Stomach (tissue), 9 donors: ENCODE data around the gene WASL. TPM values are rescaled to one million over a fixed set of nuclear protein-coding genes. Genes with fewer than 3 reads are reported as not detected.

ENCODE experiments used
- DNase-seq, 2 donors: peaks; one replicate each; pipeline versions ENCODE4 v3.0.0 to v3.0.0-alpha.2; 2013 to 2019
- H3K27ac ChIP-seq, 5 donors: fragments of 200-600 bp in 4 of 5; sonication (generic) in 4 of 5; one replicate each; pipeline ENCODE4 v1.5.1; 2013 to 2019; ENCODE audit warnings: mild to moderate bottlenecking in 1 of 5, moderate library complexity in 1 of 5
- H3K27me3 ChIP-seq, 3 donors: fragments of 200-600 bp; sonication (generic); one replicate each; pipeline ENCODE4 v1.5.1; 2017 to 2019; ENCODE audit warnings: mixed run types in 1 of 3
- H3K36me3 ChIP-seq, 4 donors: fragments of 200-600 bp; sonication (generic); 1 replicate in 3 of 4; 2 replicates in 1 of 4; pipeline ENCODE4 v1.5.1; 2016 to 2019
- H3K4me1 ChIP-seq, 4 donors: fragments of 200-600 bp; sonication (generic); one replicate each; pipeline ENCODE4 v1.5.1; 2016 to 2019
- H3K4me3 ChIP-seq, 4 donors: fragments of 200-600 bp; sonication (generic) in 3 of 4; one replicate each; pipeline ENCODE4 v1.5.1; 2016 to 2019; ENCODE audit warnings: mild to moderate bottlenecking in 1 of 4
- H3K9me3 ChIP-seq, 4 donors: fragments of 200-600 bp; sonication (generic); one replicate each; pipeline ENCODE4 v1.5.1; 2016 to 2019
- EP300 ChIP-seq: sonication (generic); formaldehyde crosslinking; IDR thresholded peaks from one replicate; pipeline ENCODE4 v1.6.1; 2017; ENCODE audit warnings: antibody characterized with exemption
- POLR2A ChIP-seq, 4 donors: fragments of 450-650 bp; IDR thresholded peaks; one replicate each; pipeline ENCODE4 v1.6.1; 2016; ENCODE audit warnings: antibody characterized with exemption in 4 of 4, control low read depth in 2 of 4, mild to moderate bottlenecking in 1 of 4, moderate library complexity in 1 of 4
- POLR2AphosphoS5 ChIP-seq, 3 donors: sonication (generic); formaldehyde crosslinking; IDR thresholded peaks; one replicate each; pipeline ENCODE4 v1.6.1; 2016; ENCODE audit warnings: antibody characterized with exemption in 3 of 3
- WGBS, 5 donors: extraction: QIAGEN DNeasy Blood & Tissue Kit in 3 of 5; methylation state at CpG; one replicate each; pipeline versions ENCODE4 v1.1.5 to v1.1.7; 2013 to 2018; 5-methylcytosine and 5-hydroxymethylcytosine counted together
- intact Hi-C: fragments of 100-400 bp; cut with DNase I; formaldehyde crosslinking; loops from one replicate; pipeline ENCODE4 v1.15.1; 2023; ENCODE audit warnings: low total_unique reads
- polyA plus RNA-seq, 3 donors: library from polyadenylated mRNA; stranded (reverse); fragments of 200-250 nt; gene quantifications; one replicate each; pipeline ENCODE4 v1.2.3, GENCODE V29; 2013
- total RNA-seq, 5 donors: library from RNA; depleted of rRNA; stranded (reverse); fragments of >200 nt; gene quantifications; one replicate each; pipeline versions ENCODE4 v1.1.0 to v1.2.3, GENCODE V29; 2014 to 2016
- TF ChIP-seq, protein P1 (sequence below), 7 experiments: fragments of 450-650 bp in 4 of 7; fragments of 200-600 bp in 3 of 7; sonication (generic) in 3 of 7; IDR thresholded peaks; one replicate each; pipeline ENCODE4 v1.5.1; 2016 to 2019; ENCODE audit warnings: antibody characterized with exemption in 7 of 7, control low read depth in 2 of 7, mild to moderate bottlenecking in 1 of 7
- donor health status: healthy with polysubstance abuse.
- donor health status: Bipolar disorder and iron deficiency.
- donor health status: healthy.

Gene WASL
- total and polyA plus RNA-seq, 8 donors = 9.0 to 56.7 (median 21.7) TPM

DNA sequence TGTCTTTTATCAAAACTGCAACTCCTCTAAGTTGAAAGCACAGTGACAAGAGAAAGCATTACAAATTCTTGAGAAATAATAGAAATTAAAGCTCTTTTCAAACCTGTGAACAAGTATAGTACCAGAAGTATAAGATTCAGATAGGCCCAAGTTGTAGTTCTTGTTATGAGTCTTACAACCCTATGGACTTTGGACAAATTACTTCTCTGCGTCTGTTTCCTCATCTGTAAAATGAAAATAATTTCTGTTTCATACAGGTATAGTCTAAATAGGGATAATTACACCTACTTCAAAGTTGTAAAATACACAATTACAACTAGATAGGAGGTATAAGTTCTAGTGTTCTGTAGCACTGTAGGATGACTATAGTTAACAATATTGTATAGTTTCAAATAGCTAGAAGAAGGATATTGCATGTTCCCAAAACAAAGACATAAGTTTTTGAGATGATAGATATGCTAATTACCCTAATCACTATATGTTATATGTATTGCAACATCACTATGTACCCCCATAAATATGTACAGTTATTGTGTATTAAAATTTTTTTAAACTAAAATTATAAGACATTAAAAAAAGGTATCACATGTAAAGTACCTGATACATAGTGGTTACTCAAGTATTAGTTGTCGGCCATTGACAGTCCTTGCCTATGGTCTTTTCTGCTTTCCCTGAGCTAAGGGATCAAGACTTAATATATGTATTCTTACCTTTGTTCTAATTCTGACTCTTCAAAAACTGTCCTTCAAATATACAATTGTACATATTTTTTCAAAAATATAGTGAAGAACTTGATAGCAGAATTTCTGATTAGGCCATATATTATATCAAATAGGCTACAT lies 1.8 kb upstream of the WASL start:
- no peak for DNase-seq
- Histone ChIP-seq H3K4me1 (peaks cover 25 to 57% (median 41%) of the 10 kb centered on the region in 4 donors), H3K27ac (peak overlapping the region in 3 of 5 donors; percentile 97 to 99 (median 97)), H3K9me3 (no peaks in the 10 kb centered on the region), H3K4me3 (peak overlapping the region; percentile 79 to 87 (median 85)), H3K36me3 (no peaks in the 10 kb centered on the region), H3K27me3 (no peaks in the 10 kb centered on the region)
- TF ChIP-seq EP300 (no peak), POLR2A (IDR thresholded peaks at IDR 0.05) (no peak), POLR2AphosphoS5 (IDR thresholded peaks at IDR 0.05) (no peak)
- TF ChIP-seq, protein P1, sequence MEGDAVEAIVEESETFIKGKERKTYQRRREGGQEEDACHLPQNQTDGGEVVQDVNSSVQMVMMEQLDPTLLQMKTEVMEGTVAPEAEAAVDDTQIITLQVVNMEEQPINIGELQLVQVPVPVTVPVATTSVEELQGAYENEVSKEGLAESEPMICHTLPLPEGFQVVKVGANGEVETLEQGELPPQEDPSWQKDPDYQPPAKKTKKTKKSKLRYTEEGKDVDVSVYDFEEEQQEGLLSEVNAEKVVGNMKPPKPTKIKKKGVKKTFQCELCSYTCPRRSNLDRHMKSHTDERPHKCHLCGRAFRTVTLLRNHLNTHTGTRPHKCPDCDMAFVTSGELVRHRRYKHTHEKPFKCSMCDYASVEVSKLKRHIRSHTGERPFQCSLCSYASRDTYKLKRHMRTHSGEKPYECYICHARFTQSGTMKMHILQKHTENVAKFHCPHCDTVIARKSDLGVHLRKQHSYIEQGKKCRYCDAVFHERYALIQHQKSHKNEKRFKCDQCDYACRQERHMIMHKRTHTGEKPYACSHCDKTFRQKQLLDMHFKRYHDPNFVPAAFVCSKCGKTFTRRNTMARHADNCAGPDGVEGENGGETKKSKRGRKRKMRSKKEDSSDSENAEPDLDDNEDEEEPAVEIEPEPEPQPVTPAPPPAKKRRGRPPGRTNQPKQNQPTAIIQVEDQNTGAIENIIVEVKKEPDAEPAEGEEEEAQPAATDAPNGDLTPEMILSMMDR (IDR thresholded peaks at IDR 0.05) = no peak
- intact Hi-C loops = no loop called here
- WGBS, 5 donors = 84 to 93% (median 88%) methylated on average over 2 of the region's 2 CpGs

DNA sequence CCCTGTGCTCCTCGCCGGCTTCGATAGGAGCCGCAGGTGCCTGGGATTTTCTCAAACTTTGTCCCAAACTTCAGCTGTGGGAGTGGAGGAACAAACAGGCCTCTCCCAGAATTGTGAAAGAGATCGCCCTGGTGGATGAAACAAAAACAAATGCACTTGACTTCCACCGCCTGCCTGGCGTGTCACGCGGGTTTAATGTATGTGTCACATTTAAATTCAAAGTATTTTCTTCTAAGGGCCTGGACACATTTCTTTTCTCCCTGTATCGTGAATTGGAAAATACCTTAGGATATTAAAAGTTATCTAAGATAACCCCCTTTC lies 694 bp upstream of the WASL start:
- intact Hi-C loops = no loop called here
- H3K27me3 ChIP-seq = no peaks in the 10 kb centered on the region
- DNase-seq = no peak
- WGBS, 5 donors = 2 to 5% (median 3%) methylated on average over 10 of the region's 10 CpGs
- no peaks in the 10 kb centered on the region for H3K36me3 ChIP-seq
- no peaks in the 10 kb centered on the region for H3K9me3 ChIP-seq
- H3K4me3 ChIP-seq = peak overlapping the region; percentile 79 to 87 (median 85)
- peak overlapping the region; percentile 97 to 99 (median 98) for H3K27ac ChIP-seq
- peaks cover 29 to 67% (median 50%) of the 10 kb centered on the region in 4 donors for H3K4me1 ChIP-seq
- TF ChIP-seq, protein P1 (IDR thresholded peaks at IDR 0.05) = peak in 2 of 7 experiments; percentile 4 to 7
- TF ChIP-seq POLR2A (IDR thresholded peaks at IDR 0.05) = no peak
- no peak for TF ChIP-seq EP300

DNA sequence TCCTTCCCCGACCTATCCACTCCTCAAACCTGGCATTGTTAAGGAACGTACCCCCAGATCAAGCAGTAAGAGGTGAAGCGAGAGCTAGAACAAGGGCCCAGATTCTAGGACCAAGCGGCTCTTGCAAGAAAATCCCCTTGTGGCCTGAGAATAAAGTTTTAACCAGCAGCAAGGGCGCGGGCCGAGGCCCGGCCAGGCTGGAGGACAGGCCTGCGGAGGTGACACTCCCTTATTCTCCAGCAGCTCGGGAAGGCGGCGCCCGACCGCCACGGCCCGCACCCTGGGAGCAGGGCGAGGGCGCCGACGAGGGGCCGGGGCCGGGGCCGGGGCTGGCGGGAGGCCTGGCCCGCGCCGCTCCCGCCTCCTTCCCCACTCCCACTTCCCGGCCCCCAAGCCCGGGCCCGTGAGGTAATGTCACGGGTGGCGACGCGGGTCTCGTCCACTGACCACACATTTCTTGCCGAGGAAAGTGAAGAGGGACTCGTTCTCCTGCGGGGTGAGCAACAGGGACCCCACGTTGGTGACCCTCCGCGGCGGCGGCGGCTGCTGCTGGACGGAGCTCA lies 551 bp downstream of the WASL start:
- Histone ChIP-seq H3K4me3 (peak overlapping the region; percentile 79 to 87 (median 85)), H3K4me1 (peaks cover 29 to 78% (median 54%) of the 10 kb centered on the region in 4 donors), H3K9me3 (no peaks in the 10 kb centered on the region), H3K27ac (peak overlapping the region; percentile 97 to 99 (median 98)), H3K27me3 (no peaks in the 10 kb centered on the region), H3K36me3 (no peaks in the 10 kb centered on the region)
- intact Hi-C loops = no loop called here
- WGBS, 5 donors = 0 to 1% (median 1%) methylated on average over 15 to 46 of the region's 46 CpGs
- DNase-seq = peak; percentile 61 to 77
- no peak for TF ChIP-seq EP300
- no peak for TF ChIP-seq POLR2AphosphoS5 (IDR thresholded peaks at IDR 0.05)
- TF ChIP-seq, protein P1 (IDR thresholded peaks at IDR 0.05) = no peak
- TF ChIP-seq POLR2A (IDR thresholded peaks at IDR 0.05) = no peak

DNA sequence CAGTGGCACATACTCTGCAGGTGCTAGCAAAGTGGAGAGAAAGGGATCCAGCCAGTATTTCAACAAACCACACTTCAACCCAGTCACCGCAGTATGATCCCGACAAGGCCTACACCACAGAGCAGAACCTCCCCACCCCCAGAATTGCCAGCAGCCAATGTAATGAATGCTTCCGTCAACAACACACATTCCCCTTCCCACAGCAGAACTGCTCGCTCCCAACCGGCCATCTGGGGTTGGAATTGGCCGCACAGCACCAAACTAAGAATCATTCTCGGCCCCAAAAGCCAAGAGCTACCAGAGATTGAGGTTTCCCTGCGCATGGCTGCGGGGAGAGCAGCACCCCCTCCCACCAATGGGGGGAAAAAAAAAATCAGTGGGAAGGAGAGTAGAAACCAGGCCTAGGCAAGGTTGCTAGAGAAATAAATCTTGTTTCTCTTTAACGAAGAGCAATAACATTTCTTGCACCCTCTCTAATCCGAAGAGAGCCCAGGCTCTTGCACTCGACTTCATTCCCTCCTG lies 1.1 kb downstream of the WASL start:
- H3K27ac ChIP-seq = peak overlapping the region; percentile 97 to 99 (median 98)
- H3K9me3 ChIP-seq = no peaks in the 10 kb centered on the region
- WGBS, 5 donors = 0 to 2% (median 0%) methylated on average over 12 of the region's 12 CpGs
- peaks cover 29 to 81% (median 57%) of the 10 kb centered on the region in 4 donors for H3K4me1 ChIP-seq
- DNase-seq = peak; percentile 62 to 91
- H3K27me3 ChIP-seq = no peaks in the 10 kb centered on the region
- TF ChIP-seq POLR2A (IDR thresholded peaks at IDR 0.05) (no peak), POLR2AphosphoS5 (IDR thresholded peaks at IDR 0.05) (peak in 2 of 3 donors; percentile 45 to 46)
- TF ChIP-seq, protein P1 (IDR thresholded peaks at IDR 0.05) = no peak
- H3K4me3 ChIP-seq = peak overlapping the region; percentile 79 to 87 (median 85)
- H3K36me3 ChIP-seq = no peaks in the 10 kb centered on the region
- intact Hi-C loops = no loop called here
